Central memory CD4-positive, alpha-beta T cell (primary cell): ENCODE data around the gene AURKB.

ENCODE experiments used
- DNase-seq: peaks from one replicate; pipeline ENCODE4 v3.0.0; 2022

AURKB gene

GRCh38 chr17:8160741-8161221, 49.6 kb downstream of the AURKB start:
- no peak for DNase-seq

- no peak for DNase-seq
Observed at GRCh38 chr17:8160224-8160577, 50.2 kb downstream of the AURKB start.

- DNase-seq: no peak
Observed at GRCh38 chr17:8159459-8160223, 50.7 kb downstream of the AURKB start.

GRCh38 chr17:8159032-8159400, 51.4 kb downstream of the AURKB start:
- no peak for DNase-seq

- peak; percentile 82 for DNase-seq
Observed at GRCh38 chr17:8158267-8159031, 51.9 kb downstream of the AURKB start.

GRCh38 chr17:8156246-8156992, 54.0 kb downstream of the AURKB start:
- DNase-seq: peak; percentile 100

- DNase-seq: no peak
Observed at GRCh38 chr17:8155996-8156245, 54.5 kb downstream of the AURKB start.

GRCh38 chr17:8155231-8155995, 55.0 kb downstream of the AURKB start:
- DNase-seq: peak; percentile 37
